SKM-1 treated with dmso at 0.1 percent for 144 hours (cell line): ENCODE measurements around the gene PTPRH.
"Not testable (repeated sequence)": the region's sequence is repeated elsewhere in the genome, so short reads cannot be mapped to it uniquely, and the experiment has no call there.

ENCODE experiments used
- DNase-seq: peaks from one replicate; lab custom pipeline; 2025; ENCODE audit not compliant: unreplicated experiment; lab: John Stamatoyannopoulos, UW

Gene PTPRH

DNA sequence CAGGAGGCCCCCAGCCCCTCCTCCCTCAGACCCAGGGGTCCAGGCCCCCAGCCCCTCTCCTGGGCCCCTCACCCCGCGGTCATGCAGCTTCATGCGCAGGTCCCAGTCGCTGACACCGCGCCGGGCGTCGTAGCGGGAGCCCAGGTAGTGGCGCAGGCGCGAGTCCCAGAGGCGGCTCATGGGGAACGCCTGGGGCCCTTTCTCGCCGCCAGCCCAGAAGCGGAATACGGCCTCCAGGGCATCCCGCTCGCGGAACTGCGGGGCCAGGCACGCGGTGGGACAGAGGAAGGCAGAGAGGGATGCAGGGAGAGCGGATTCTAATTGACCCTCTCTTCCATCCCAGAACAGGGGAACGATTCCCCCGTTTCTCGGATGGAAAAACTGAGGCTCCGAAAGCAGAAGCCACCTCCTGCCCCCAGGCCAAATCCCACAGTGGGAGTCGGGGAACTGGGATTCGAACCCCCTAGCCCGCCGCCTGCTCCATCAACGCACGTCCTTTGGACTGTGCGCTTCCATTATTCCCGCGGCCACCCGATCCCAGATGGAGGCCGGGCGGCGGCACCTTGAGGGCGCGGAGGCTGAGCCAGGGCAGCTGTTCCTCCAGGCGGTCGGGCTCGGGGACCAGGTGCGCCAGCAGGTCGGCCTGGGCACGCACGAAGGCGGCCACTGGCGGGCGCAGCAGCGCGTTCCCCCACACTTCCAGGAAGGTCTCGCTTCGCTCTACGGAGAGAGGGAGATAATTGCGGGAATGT lies 47.6 kb downstream of the PTPRH start:
- no peak for DNase-seq

- no peak for DNase-seq
These were observed 48.3 kb downstream of the PTPRH start for GRCh38 chr19:55160986-55161365.

GRCh38 chr19:55160128-55160985 lies 48.9 kb downstream of the PTPRH start:
- peak; percentile 74 for DNase-seq

DNA sequence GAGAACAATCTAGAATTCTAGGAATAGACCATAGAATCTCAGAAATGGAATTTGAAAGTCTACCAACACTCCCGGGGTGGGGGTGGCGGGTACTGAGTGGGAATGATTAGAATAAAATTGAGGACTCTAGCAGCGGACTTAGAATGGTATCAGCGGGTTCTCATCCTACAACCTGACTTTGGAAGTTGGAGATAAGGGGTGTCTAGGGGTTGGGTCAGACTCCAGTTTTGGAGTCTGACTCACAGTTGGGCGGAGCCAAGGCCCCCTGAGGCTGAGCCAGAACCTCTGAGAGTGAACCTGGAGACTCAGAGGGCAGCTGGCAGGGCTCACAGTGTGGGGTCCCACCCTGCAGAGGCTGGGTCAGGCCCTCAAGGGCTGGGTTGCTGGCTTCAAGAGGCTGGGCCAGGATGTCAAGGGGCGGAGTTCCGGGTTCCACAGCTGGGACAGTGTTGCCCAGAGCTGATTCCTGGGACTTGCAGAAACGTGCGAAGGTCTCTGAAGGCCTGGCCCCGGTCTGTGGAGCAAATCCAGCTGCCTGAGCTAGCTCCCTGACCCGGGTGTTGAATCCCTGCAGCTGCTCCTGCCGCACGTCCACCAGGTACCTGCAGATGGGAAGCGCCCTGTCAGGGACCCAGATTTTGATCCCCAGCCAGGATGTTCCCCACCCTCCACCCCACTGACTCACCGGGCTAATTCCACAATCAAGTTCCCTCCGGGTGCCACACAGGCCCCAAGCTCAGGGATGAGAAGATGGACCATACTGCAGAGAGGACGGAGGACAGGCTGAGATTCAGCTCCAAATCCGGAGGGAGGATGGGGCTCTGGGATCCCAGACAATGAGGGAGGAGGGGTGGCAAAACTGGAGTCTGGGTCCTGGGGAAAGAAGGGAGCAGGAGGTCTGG lies 50.2 kb downstream of the PTPRH start:
- DNase-seq = no peak

DNA sequence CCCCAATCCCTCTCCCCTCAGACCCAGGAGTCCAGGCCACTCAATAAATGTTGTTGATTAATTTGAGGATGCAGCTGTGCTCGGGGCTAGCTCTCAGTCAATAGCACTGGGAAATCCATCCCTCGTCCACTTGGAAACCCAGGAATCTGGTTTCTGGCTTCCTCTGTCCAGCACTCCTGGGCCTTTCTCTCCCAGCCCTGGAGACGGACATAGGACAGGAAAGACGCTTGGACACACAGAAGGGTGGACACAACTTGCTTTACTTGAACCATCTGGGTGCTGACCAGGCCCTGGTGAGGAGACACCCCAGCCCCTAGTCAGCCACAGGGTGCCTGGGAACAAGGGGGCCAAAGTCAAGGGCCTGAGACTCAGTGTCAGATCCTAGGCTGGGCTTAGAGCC lies 50.9 kb downstream of the PTPRH start:
- DNase-seq = no peak

DNA sequence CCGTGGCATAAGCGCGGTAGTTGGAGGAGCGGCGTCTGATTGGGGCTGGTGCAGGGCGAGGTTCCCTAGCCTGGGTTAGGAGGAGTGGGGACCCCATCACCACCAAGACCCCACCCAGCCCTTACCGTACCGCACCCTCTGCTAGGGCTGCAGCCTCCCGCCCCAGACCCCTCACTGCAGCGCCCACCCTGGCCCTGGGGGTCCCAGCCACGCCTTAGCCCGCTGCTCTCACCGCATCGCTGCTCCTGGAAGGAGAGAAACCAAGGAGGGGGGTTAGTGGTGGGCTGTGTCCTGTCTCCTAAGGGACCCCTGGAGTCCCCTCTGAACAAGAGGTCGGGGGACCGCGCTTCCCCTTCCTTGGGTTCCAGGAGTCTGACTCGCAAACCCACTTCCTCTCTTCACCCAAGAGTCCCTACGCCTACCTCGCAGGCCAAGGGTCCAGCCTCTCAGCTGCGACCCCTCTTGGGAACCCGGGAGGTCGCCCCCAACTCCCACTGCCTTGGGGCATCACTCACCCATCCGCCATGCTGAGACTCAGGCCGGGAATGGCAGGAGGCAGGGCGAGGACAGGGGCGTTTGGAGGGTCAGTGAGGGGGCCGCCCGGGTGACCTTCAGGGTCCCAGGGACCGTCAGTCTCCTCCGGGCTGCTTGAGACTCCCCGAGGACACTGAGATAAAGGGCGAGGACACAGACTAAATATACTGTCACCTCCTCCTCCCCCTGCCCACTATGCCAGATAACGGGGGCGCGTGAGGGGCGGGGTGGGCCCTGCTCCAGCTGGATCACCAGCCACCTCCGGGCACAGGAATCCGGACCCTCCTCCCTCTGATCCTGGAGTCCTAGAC lies 52.0 kb downstream of the PTPRH start, which contains the start of gene TNNI3:
TSS of gene TNNI3 (minus strand) at position 669 of the 845 bp plus-strand sequence. CDS start at position 526, 143 bp downstream.
- DNase-seq = no peak

GRCh38 chr19:55156202-55157063 lies 52.9 kb downstream of the PTPRH start:
- no peak for DNase-seq

DNA sequence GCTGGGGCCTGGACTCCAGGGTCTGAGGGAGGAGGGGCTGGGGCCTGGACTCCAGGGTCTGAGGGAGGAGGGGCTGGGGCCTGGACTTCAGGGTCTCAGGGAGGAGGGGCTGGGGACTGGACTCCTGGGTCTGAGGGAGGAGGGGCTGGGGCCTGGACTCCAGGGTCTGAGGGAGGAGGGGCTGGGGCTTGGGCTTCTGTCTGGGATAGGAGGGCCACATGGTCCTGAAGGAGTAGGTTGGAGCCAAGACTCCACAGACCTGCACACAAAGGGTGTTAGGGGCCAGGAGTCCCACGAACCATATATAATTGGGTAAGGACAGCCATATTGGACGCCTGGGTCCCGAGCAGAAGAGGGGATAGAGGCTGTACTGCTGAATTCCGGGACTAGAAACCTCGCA lies 53.5 kb downstream of the PTPRH start:
- DNase-seq = not testable (repeated sequence)

- DNase-seq = no peak
These were observed 55.5 kb downstream of the PTPRH start for GRCh38 chr19:55153652-55154264.

GRCh38 chr19:55152017-55152416 lies 57.3 kb downstream of the PTPRH start:
- DNase-seq = peak; percentile 2

DNA sequence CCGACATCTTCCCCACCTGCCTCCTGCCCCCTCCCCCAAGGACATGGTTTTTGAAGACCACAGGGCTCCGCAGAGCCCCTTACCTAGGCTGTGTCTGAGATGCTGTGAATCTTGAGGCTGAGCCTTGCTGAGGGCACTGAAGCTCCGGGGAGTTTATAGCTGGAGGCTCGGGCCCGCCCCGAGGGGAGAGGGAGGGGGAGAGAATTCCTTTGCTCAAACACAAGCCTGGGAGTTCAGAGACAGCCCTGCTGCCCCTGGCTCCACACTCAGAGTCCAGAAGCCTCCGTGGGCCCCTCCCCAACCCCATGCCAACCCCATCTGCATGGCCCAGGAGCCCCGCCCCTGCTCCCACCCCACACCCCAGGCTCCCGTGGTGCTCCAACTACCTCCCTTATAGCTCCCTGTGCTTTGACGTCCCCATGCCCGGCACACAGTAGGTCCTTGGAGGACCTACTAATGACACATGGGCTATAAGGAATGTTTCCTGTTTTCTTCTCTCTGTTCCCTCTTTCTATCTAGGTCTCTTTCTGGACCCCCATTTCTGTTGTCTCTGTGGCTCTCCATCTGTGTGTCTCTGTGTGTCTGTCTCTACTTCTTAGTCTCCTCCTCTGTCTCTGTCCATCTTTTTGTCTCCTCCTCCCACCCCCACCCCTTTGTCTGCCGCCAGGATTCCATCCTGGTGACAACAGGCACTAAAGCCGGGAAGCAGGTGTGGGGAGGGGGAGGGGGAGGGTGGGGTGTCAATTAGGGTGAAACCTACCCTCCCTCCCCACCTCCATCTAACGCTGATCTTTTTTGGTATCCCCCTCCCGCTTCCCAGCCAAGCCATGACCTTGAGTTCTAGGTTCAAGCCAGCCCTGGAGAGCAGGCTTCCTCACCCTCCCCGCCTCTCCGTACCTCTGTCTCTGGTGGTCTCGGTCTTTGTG lies 60.0 kb downstream of the PTPRH start, which contains the start of gene TNNT1:
TSS of gene TNNT1 (minus strand) at position 129 of the 926 bp plus-strand sequence. CDS start 2,049 bp downstream, outside the sequence.
- no peak for DNase-seq

GRCh38 chr19:55147545-55148251 lies 61.6 kb downstream of the PTPRH start:
- DNase-seq = no peak

GRCh38 chr19:55146705-55147273 lies 62.5 kb downstream of the PTPRH start:
- DNase-seq = no peak

DNA sequence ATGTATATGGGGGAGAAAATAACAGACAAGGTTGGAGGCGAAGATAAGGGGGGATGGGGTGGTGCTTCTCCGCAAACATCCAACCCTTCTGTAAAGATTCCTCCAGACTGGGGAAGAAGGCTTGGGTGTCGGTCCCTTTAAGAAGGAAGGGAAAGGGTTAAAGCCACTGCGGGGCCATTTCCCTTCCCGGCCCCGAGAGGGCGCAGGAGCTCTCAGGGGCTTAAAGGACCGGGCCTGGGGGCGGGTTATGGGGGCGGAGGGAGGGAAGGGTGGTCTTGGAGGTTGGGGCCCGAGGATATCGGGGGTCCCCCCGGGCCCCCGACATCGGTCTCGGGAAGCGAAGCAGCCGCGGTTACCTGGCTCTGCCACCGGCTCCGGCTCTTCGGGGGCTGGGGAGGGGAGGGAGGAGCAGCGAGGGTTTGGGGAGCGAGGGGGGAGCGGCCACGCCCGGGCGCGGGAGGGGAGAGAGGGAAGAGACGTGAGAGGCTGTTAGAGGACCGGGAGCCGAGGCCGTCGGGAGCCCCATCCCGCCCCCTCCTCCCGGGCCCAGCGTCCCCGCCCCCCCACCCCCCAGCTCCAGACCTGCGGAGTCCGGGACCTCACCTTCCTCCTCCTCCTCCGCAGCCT lies 63.1 kb downstream of the PTPRH start:
- DNase-seq = peak; percentile 46

DNA sequence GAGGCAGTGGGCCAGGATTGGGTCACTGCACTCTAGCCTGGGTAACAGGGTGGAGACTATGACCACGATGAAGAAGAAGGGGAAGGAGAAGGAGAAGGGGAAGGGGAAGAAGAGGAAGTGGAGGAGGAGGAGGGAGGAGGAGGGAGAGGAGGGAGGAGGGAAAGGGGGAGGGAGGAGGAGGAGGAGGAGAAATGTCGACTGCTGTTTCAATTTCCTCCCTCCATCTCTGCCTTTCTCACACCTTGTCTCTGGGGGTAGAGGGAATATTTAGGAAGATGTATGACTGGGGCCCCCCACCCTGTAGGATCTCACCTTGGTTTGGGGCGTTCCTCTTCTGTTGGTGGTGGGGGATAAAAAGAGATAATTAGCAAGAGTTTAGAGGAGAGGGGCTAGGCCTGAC lies 64.1 kb downstream of the PTPRH start:
- DNase-seq = peak; percentile 71

DNA sequence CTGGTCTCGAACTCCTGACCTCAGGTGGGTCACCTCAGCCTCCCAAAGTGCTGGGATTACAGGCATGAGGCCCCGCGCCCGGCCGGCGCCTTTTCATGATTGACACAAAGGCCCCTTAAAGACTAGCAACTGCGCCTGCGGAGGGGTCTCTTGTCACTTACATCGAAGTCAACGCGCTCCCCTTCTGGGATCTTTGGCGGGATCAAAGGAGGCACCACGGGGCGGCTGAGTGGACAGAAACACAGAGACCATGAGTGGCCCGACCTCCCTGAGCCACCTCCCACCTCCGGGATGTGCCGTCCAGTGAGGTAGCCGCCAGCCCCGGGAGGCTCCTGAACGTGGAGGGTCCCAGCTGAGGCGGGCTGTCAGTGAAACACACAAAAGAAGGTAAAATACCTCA lies 67.6 kb downstream of the PTPRH start:
- DNase-seq = no peak
